Endodermal cell (in vitro differentiated cells): ENCODE results near the gene PABPN1L. TPM values are rescaled to one million over a fixed set of nuclear protein-coding genes. Genes with fewer than 3 reads are reported as not detected.
A peak's percentile ranks its signal among the peaks of the same experiment; 100 is the strongest.

Experiments
- DNase-seq: peaks from one replicate; pipeline ENCODE4 v3.0.0-alpha.2; 2017
- H3K27ac ChIP-seq: 2 replicates; pipeline ENCODE4 v1.5.1; 2013; ENCODE audit warnings: mild to moderate bottlenecking, low read depth, low read length, moderate library complexity
- H3K27me3 ChIP-seq: 2 replicates; pipeline ENCODE4 v1.6.1; 2013; ENCODE audit warnings: mild to moderate bottlenecking, low read length, moderate library complexity; ENCODE audit not compliant: insufficient read depth, control insufficient read depth, poor library complexity, severe bottlenecking
- H3K36me3 ChIP-seq: 2 replicates; pipeline ENCODE4 v1.7.0; 2013; ENCODE audit warnings: mild to moderate bottlenecking, low read length, moderate library complexity; ENCODE audit not compliant: control insufficient read depth, insufficient read depth
- H3K4me1 ChIP-seq: one replicate; pipeline ENCODE4 v1.7.0; 2013; ENCODE audit warnings: low read length; ENCODE audit not compliant: control insufficient read depth, insufficient read depth
- H3K4me3 ChIP-seq: 2 replicates; pipeline ENCODE4 v1.5.1; 2013; ENCODE audit warnings: mild to moderate bottlenecking, low read length, moderate library complexity
- H3K9ac ChIP-seq: 2 replicates; pipeline ENCODE4 v1.6.1; 2013; ENCODE audit warnings: mild to moderate bottlenecking, low read length, moderate library complexity; ENCODE audit not compliant: poor library complexity, severe bottlenecking; ENCODE audit errors: extremely low read depth
- H3K9me3 ChIP-seq: 2 replicates; pipeline ENCODE4 v1.6.1; 2013; ENCODE audit warnings: mild to moderate bottlenecking, low read length, moderate library complexity; ENCODE audit not compliant: control insufficient read depth
- H3K27ac Mint-ChIP-seq: 2 replicates; pipeline ENCODE4 v1.8.0; 2020; ENCODE audit warnings: mixed read lengths
- H3K27me3 Mint-ChIP-seq: 2 replicates; pipeline ENCODE4 v1.8.0; 2021; ENCODE audit warnings: mild to moderate bottlenecking, mixed read lengths; ENCODE audit not compliant: insufficient read depth
- H3K36me3 Mint-ChIP-seq: 2 replicates; pipeline ENCODE4 v1.8.0; 2020; ENCODE audit warnings: low read depth, mixed read lengths
- H3K4me1 Mint-ChIP-seq: 2 replicates; pipeline ENCODE4 v1.8.0; 2020; ENCODE audit warnings: mixed read lengths
- H3K4me3 Mint-ChIP-seq: 2 replicates; pipeline ENCODE4 v1.8.0; 2020; ENCODE audit warnings: mild to moderate bottlenecking, moderate library complexity, mixed read lengths
- H3K9me3 Mint-ChIP-seq: 2 replicates; pipeline ENCODE4 v1.8.0; 2020; ENCODE audit warnings: mild to moderate bottlenecking, mixed read lengths
- WGBS, 2 experiments: methylation state at CpG; one replicate each; pipeline versions ENCODE4 v1.1.5 to v1.1.7; 2013; ENCODE audit warnings: missing lambda C conversion rate in 2 of 2, mixed read lengths in 1 of 2; ENCODE audit not compliant: insufficient coverage in 1 of 2, insufficient read length in 1 of 2; 5-methylcytosine and 5-hydroxymethylcytosine counted together
- total RNA-seq, 2 donors: library from RNA; stranded (reverse); fragmentation: NEBNext Ultra II Directional in 1 of 2; extraction: Animal tissue kit (Norgen Biotek cat#: 25700) in 1 of 2; gene quantifications; 2 replicates in 1 of 2; 3 replicates in 1 of 2; pipeline ENCODE4 v1.2.1, GENCODE V29; 2021
- TF ChIP-seq, protein P1 (sequence below): fragments of 200-600 bp; sonication (generic); conservative IDR thresholded peaks from 2 replicates; pipeline ENCODE4 v1.5.0; 2021; ENCODE audit warnings: antibody characterized with exemption, mild to moderate bottlenecking

The PABPN1L gene
- total RNA-seq, 2 donors from 2014 or later: not detected

DNA sequence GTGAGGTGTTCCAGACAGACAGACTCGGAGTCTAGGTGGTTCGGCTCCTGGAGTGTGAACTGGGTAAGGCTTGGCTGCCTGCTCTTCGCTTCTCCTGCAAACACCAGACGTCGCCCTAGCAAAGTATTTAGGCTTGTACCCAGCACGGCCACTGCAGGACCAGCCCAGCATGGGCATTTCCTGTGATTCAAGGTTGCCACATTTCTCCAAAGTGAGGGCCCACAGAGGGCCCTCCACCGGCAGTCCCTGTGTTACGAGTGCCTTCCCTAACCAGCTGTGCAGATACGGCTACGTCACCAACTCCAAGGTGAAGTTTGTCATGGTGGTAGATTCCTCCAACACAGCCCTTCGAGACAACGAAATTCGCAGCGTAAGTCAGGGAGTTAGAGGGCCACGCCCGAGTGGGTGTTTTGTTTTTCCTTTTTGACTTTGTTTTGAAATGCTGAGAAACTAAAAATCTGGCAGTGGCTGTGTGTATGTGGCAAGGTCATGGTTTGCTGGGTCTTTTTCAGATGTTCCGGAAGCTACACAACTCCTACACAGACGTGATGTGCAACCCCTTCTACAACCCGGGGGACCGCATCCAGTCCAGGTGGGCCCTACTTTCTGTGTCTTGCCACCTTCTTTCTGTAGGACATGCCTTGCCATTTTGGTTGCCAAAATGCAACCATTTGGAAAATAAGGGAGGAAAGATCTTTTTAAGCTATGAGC, 6.9 kb downstream of the PABPN1L start:
- Mint-ChIP-seq H3K4me1 (peaks cover 4% of the 10 kb centered on the region), H3K9me3 (no peaks in the 10 kb centered on the region), H3K36me3 (peaks cover 37% of the 10 kb centered on the region), H3K4me3 (no peak overlapping the region), H3K27me3 (no peaks in the 10 kb centered on the region), H3K27ac (no peak overlapping the region)
- no peak for DNase-seq
- H3K9me3 ChIP-seq: no peaks in the 10 kb centered on the region
- TF ChIP-seq, protein P1, sequence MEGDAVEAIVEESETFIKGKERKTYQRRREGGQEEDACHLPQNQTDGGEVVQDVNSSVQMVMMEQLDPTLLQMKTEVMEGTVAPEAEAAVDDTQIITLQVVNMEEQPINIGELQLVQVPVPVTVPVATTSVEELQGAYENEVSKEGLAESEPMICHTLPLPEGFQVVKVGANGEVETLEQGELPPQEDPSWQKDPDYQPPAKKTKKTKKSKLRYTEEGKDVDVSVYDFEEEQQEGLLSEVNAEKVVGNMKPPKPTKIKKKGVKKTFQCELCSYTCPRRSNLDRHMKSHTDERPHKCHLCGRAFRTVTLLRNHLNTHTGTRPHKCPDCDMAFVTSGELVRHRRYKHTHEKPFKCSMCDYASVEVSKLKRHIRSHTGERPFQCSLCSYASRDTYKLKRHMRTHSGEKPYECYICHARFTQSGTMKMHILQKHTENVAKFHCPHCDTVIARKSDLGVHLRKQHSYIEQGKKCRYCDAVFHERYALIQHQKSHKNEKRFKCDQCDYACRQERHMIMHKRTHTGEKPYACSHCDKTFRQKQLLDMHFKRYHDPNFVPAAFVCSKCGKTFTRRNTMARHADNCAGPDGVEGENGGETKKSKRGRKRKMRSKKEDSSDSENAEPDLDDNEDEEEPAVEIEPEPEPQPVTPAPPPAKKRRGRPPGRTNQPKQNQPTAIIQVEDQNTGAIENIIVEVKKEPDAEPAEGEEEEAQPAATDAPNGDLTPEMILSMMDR: no peak
- no peak overlapping the region for H3K27ac ChIP-seq
- no peak overlapping the region for H3K4me3 ChIP-seq
- H3K4me1 ChIP-seq: no peaks in the 10 kb centered on the region
- peaks cover 29% of the 10 kb centered on the region for H3K36me3 ChIP-seq
- H3K9ac ChIP-seq: no peak overlapping the region
- no peaks in the 10 kb centered on the region for H3K27me3 ChIP-seq
- 95 to 96% methylated on average over 19 to 20 of the region's 20 CpGs for WGBS, 2 experiments

DNA sequence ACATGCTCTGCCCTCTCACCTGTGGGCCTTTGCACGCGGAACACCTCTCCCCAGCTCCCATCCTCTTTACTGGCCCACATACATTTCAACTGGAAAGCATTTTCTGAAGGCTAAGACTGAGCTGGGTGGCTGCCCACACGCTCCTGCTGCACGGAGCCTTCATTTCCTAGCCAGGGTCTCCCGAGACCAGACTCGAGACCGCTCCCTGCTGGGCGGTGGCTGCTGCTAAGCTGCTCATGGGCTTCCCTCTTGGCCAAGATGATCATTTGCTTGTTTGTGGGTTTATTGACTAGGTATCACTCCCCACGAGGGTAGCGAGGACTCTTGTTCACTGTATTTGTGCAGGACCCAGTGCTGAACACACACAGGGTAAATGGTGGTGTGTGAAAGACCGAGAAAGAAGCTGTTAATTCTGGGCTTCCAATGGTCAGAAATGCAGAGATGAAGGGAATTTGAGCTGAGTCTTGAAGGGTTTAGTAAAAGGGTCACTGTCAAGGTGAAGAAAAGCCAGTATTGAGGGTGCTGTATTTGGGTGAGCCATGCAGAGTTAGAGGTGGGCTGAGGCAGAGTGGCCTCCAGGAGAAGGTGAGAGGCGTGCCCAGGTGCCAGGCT, 8.6 kb downstream of the PABPN1L start:
- no peaks in the 10 kb centered on the region for H3K4me1 ChIP-seq
- H3K9ac ChIP-seq: peak overlapping the region; percentile 91
- Mint-ChIP-seq H3K4me1 (peaks cover 4% of the 10 kb centered on the region), H3K27me3 (no peaks in the 10 kb centered on the region), H3K9me3 (no peaks in the 10 kb centered on the region), H3K27ac (peak overlapping the region; percentile 95), H3K36me3 (peaks cover 40% of the 10 kb centered on the region), H3K4me3 (peak overlapping the region; percentile 91)
- no peak overlapping the region for H3K27ac ChIP-seq
- TF ChIP-seq, protein P1: peak; percentile 78
- no peaks in the 10 kb centered on the region for H3K27me3 ChIP-seq
- WGBS, 2 experiments: 17 to 21% methylated on average over 5 to 12 of the region's 12 CpGs
- no peaks in the 10 kb centered on the region for H3K9me3 ChIP-seq
- H3K4me3 ChIP-seq: peak overlapping the region; percentile 92
- peak; percentile 90 for DNase-seq
- H3K36me3 ChIP-seq: peaks cover 29% of the 10 kb centered on the region

DNA sequence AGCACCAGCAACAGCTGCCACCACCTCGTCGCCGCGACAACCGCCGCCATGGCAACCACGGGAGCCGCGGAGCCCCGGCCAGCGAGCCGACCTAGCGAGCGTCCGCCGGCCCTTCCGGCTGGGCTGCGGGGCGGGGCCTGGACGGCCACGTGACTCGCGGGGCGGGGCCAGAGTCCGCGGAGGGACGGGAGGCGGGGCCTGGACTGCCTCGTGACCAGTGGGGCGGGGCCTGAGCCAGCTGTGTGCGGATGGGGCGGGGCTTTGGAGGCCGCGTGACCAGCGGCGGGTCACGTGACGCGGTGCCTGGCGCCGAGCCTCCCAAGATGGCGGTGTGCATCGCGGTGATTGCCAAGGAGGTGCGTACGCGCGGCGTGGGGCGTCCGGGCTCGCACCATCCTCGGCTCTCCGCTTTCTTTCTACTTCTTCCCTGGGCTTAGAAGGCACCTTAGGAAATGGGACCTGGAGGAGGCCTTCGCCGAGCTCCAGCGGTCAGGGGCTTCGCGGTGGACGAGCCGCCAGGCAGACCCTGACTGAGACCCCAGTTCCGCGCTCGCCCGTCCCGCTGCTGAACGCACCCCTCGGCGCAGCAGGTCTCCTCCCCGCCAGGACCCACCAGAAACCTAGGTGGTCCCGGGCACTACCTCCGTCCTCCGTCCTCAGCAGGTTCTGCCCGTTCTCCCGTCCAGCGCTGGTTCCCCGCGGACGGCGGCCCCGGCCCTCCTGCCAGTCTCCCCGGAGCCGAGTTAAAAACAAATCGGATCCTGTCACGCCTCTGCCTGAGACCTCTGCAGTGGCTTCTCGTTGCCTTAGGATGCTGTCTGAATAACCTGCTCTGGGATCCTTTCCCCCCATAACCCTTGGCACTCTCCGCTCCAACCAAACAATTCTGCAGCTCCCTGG, 9.4 kb downstream of the PABPN1L start, which contains the start of the genes GALNS and TRAPPC2L:
TSS of gene GALNS (minus strand) at position 120 of the 900 bp plus-strand sequence. CDS start at position 50, 70 bp downstream.
TSS of gene TRAPPC2L (plus strand) at position 300 of the 900 bp plus-strand sequence. CDS start at position 324, 24 bp downstream.
- Histone ChIP-seq H3K27ac (peak within 1 kb of the TSS; percentile 76), H3K36me3 (peaks cover 26% of the 10 kb centered on the region), H3K9me3 (no peaks in the 10 kb centered on the region), H3K9ac (peak within 1 kb of the TSS; percentile 91), H3K4me3 (peak within 1 kb of the TSS; percentile 92), H3K4me1 (no peaks in the 10 kb centered on the region), H3K27me3 (no peaks in the 10 kb centered on the region)
- Mint-ChIP-seq H3K27me3 (no peaks in the 10 kb centered on the region), H3K4me1 (peaks cover 4% of the 10 kb centered on the region), H3K27ac (peak within 1 kb of the TSS; percentile 95), H3K36me3 (peaks cover 40% of the 10 kb centered on the region), H3K9me3 (peaks cover 1% of the 10 kb centered on the region), H3K4me3 (peak within 1 kb of the TSS; percentile 91)
- WGBS, 2 experiments: 0 to 1% methylated on average over 43 to 87 of the region's 87 CpGs
- DNase-seq: peak; percentile 99
- TF ChIP-seq, protein P1: no peak
